Hepatocyte (in vitro differentiated cells): ENCODE results near the gene ENPP1. TPM values are rescaled to one million over a fixed set of nuclear protein-coding genes. Genes with fewer than 3 reads are reported as not detected.

Source experiments
- DNase-seq: peaks from one replicate; pipeline ENCODE4 v3.0.0-alpha.2; 2016; ENCODE audit warnings: low spot score
- H2AFZ ChIP-seq: fragments of 200-600 bp; sonication (generic); 2 replicates; pipeline ENCODE4 v1.6.0; 2016; ENCODE audit warnings: antibody characterized with exemption, mild to moderate bottlenecking
- H3K27ac ChIP-seq: fragments of 200-600 bp; sonication (generic); 2 replicates; pipeline ENCODE4 v1.5.1; 2016; ENCODE audit warnings: mild to moderate bottlenecking
- H3K27me3 ChIP-seq: fragments of 200-600 bp; sonication (generic); 2 replicates; pipeline ENCODE4 v1.6.1; 2016
- H3K36me3 ChIP-seq: fragments of 200-600 bp; sonication (generic); replicated peaks from 2 replicates; pipeline ENCODE4 v1.5.1; 2016; ENCODE audit warnings: low read depth; ENCODE audit not compliant: insufficient read depth
- H3K4me1 ChIP-seq: fragments of 200-600 bp; sonication (generic); 2 replicates; pipeline ENCODE4 v1.5.1; 2016; ENCODE audit warnings: mild to moderate bottlenecking, moderate library complexity; ENCODE audit not compliant: insufficient read depth
- H3K4me2 ChIP-seq: fragments of 200-600 bp; sonication (generic); 2 replicates; pipeline ENCODE4 v1.6.0; 2016
- H3K4me3 ChIP-seq: fragments of 200-600 bp; sonication (generic); 2 replicates; pipeline ENCODE4 v1.5.1; 2016; ENCODE audit warnings: mild to moderate bottlenecking
- H3K79me2 ChIP-seq: fragments of 200-600 bp; sonication (generic); 2 replicates; pipeline ENCODE4 v1.6.0; 2017; ENCODE audit warnings: mild to moderate bottlenecking
- H3K9me2 ChIP-seq: fragments of 200-600 bp; sonication (generic); replicated peaks from 2 replicates; pipeline ENCODE4 v1.6.0; 2017; ENCODE audit warnings: mild to moderate bottlenecking; ENCODE audit not compliant: insufficient read depth
- H3K9me3 ChIP-seq: fragments of 200-600 bp; sonication (generic); 2 replicates; pipeline ENCODE4 v1.5.1; 2016; ENCODE audit warnings: low read depth, mild to moderate bottlenecking
- H4K20me1 ChIP-seq: fragments of 200-600 bp; sonication (generic); 2 replicates; pipeline ENCODE4 v1.6.0; 2016; ENCODE audit warnings: mild to moderate bottlenecking; ENCODE audit not compliant: insufficient read depth, poor library complexity, severe bottlenecking
- EZH2 ChIP-seq: fragments of 200-600 bp; sonication (generic); IDR thresholded peaks from 2 replicates; pipeline ENCODE4 v1.6.1; 2016; ENCODE audit warnings: antibody characterized with exemption, mild to moderate bottlenecking, borderline replicate concordance
- EZH2phosphoT487 ChIP-seq: fragments of 200-600 bp; sonication (generic); IDR thresholded peaks from one replicate; pipeline ENCODE4 v1.6.1; 2018; ENCODE audit warnings: antibody characterized with exemption, mild to moderate bottlenecking, low read depth, moderate library complexity; ENCODE audit not compliant: unreplicated experiment, severe bottlenecking
- WGBS: methylation state at CpG from one replicate; pipeline ENCODE4 v1.1.6; 2016; ENCODE audit warnings: low lambda C conversion rate; ENCODE audit errors: missing lambda C conversion rate; 5-methylcytosine and 5-hydroxymethylcytosine counted together
- polyA plus RNA-seq: library from polyadenylated mRNA; unstranded; fragments of >200 nt; fragmentation: Nextera tagmentation; extraction: Ambion mirVana; gene quantifications from 2 replicates; pipeline ENCODE4 v1.2.1, GENCODE V29; 2016
- total RNA-seq: library from RNA; depleted of rRNA; stranded (reverse); fragments of >200 nt; gene quantifications from 2 replicates; pipeline ENCODE4 v1.2.3, GENCODE V29; 2014
- TF ChIP-seq, protein P1 (sequence below): fragments of 200-600 bp; sonication (generic); IDR thresholded peaks from 2 replicates; pipeline ENCODE4 v1.5.1; 2016; ENCODE audit warnings: antibody characterized with exemption, mild to moderate bottlenecking; ENCODE audit not compliant: poor library complexity

ENPP1 gene
- total and polyA plus RNA-seq, 2 experiments from 2014 or later: 74.7 to 86.9 TPM

DNA sequence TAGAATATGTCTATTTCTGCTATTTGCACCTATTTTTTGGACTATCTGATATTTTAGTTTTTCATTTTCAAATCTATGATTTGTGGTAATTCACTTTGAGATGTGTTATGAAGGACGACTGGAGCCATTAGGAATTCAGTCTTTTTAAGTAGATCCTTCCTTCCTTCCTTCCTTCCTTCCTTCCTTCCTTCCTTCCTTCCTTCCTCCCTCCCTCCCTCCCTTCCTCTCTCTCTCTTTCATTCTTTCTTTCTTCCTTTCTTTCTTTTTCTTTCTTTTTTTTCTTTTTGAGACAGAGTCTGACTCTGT is 46.1 kb upstream of the ENPP1 start:
- Histone ChIP-seq H3K27me3 (no peaks in the 10 kb centered on the region), H3K79me2 (no peaks in the 10 kb centered on the region), H2AFZ (no peak overlapping the region), H3K36me3 (no peaks in the 10 kb centered on the region), H3K4me2 (no peak overlapping the region), H3K27ac (no peak overlapping the region), H3K9me2 (no peaks in the 10 kb centered on the region), H3K4me3 (no peak overlapping the region), H4K20me1 (no peaks in the 10 kb centered on the region), H3K9me3 (no peaks in the 10 kb centered on the region), H3K4me1 (peaks cover 7% of the 10 kb centered on the region)
- WGBS: 94% methylated on average over 1 of the region's 1 CpG
- DNase-seq: no peak
- TF ChIP-seq, protein P1, sequence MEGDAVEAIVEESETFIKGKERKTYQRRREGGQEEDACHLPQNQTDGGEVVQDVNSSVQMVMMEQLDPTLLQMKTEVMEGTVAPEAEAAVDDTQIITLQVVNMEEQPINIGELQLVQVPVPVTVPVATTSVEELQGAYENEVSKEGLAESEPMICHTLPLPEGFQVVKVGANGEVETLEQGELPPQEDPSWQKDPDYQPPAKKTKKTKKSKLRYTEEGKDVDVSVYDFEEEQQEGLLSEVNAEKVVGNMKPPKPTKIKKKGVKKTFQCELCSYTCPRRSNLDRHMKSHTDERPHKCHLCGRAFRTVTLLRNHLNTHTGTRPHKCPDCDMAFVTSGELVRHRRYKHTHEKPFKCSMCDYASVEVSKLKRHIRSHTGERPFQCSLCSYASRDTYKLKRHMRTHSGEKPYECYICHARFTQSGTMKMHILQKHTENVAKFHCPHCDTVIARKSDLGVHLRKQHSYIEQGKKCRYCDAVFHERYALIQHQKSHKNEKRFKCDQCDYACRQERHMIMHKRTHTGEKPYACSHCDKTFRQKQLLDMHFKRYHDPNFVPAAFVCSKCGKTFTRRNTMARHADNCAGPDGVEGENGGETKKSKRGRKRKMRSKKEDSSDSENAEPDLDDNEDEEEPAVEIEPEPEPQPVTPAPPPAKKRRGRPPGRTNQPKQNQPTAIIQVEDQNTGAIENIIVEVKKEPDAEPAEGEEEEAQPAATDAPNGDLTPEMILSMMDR: no peak
- TF ChIP-seq EZH2phosphoT487: no peak
- no peak for TF ChIP-seq EZH2

GRCh38 chr6:131762984-131763383 is 44.8 kb upstream of the ENPP1 start:
- Histone ChIP-seq H3K4me1 (peaks cover 7% of the 10 kb centered on the region), H3K9me2 (no peaks in the 10 kb centered on the region), H3K27ac (no peak overlapping the region), H3K27me3 (no peaks in the 10 kb centered on the region), H3K36me3 (no peaks in the 10 kb centered on the region), H3K79me2 (no peaks in the 10 kb centered on the region), H3K9me3 (no peaks in the 10 kb centered on the region), H3K4me3 (no peak overlapping the region), H2AFZ (no peak overlapping the region), H3K4me2 (no peak overlapping the region), H4K20me1 (no peaks in the 10 kb centered on the region)
- WGBS: 88% methylated on average over 2 of the region's 2 CpGs
- no peak for DNase-seq
- TF ChIP-seq EZH2phosphoT487: no peak
- TF ChIP-seq, protein P1: no peak
- TF ChIP-seq EZH2: no peak

DNA sequence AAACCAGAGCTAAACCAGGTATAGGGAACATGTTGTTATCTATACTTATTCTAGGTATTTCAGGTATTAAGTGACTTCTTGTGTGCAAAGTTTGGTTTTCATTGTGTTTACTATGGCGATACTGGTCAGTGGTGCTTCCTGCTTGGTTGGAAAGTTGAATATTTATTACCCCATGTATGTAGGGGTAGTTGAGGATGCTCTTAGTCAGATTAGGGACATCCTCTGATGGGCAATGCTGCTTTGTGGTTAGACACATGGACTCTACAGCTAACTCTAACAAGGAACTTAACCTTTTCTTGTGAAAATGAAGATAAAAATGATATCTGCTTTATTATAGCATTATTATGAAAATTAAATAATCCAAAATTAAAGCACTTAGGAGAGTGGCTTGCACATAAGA is 44.1 kb upstream of the ENPP1 start:
- Histone ChIP-seq H3K9me3 (no peaks in the 10 kb centered on the region), H4K20me1 (no peaks in the 10 kb centered on the region), H2AFZ (no peak overlapping the region), H3K27ac (no peak overlapping the region), H3K27me3 (no peaks in the 10 kb centered on the region), H3K4me1 (peaks cover 7% of the 10 kb centered on the region), H3K9me2 (no peaks in the 10 kb centered on the region), H3K79me2 (no peaks in the 10 kb centered on the region), H3K4me3 (no peak overlapping the region), H3K4me2 (no peak overlapping the region), H3K36me3 (no peaks in the 10 kb centered on the region)
- TF ChIP-seq EZH2phosphoT487 (no peak), EZH2 (no peak)
- TF ChIP-seq, protein P1: no peak
- no peak for DNase-seq
- 96% methylated on average over 1 of the region's 1 CpG for WGBS

DNA sequence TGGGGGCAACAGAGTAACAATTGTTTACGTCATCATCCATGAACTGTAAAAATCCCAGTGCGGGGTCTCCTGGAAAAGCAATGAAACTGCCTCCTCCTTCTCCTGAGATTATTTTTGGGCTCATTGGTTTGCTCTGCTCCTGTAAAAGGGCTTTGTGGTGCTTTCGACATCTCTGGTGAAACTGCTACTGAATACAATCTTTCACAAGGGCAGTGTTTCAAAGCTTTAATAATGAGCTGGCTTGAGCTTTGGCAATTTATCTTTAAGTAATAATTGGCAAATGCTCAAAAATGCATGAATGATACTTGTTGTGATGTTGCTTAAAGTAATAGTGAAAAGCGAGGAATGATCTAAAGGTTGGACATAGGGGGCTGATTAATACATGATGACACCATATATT is 43.5 kb upstream of the ENPP1 start:
- TF ChIP-seq, protein P1: no peak
- TF ChIP-seq EZH2phosphoT487 (no peak), EZH2 (no peak)
- H3K27ac ChIP-seq: no peak overlapping the region
- H3K36me3 ChIP-seq: no peaks in the 10 kb centered on the region

More for the DNA sequence above, 43.5 kb upstream of the ENPP1 start:
- Histone ChIP-seq H3K4me1 (peaks cover 7% of the 10 kb centered on the region), H3K9me2 (no peaks in the 10 kb centered on the region), H3K4me3 (no peak overlapping the region), H3K4me2 (no peak overlapping the region), H2AFZ (no peak overlapping the region), H3K79me2 (no peaks in the 10 kb centered on the region), H3K27me3 (no peaks in the 10 kb centered on the region), H4K20me1 (no peaks in the 10 kb centered on the region), H3K9me3 (no peaks in the 10 kb centered on the region)
- DNase-seq: no peak
- 80% methylated on average over 4 of the region's 4 CpGs for WGBS
